GM18508 (cell line): Measurements from ENCODE around the gene RGPD8.
"Not testable (repeated sequence)": the region's sequence is repeated elsewhere in the genome, so short reads cannot be mapped to it uniquely, and the experiment has no call there.

Experiments
- ATAC-seq: cut with Tn5 transposase; IDR thresholded peaks from one replicate; pipeline ENCODE4 v1.9.1; 2021; ENCODE audit warnings: moderate number of reproducible peaks; ENCODE audit not compliant: insufficient read depth, unreplicated experiment

Gene RGPD8

DNA sequence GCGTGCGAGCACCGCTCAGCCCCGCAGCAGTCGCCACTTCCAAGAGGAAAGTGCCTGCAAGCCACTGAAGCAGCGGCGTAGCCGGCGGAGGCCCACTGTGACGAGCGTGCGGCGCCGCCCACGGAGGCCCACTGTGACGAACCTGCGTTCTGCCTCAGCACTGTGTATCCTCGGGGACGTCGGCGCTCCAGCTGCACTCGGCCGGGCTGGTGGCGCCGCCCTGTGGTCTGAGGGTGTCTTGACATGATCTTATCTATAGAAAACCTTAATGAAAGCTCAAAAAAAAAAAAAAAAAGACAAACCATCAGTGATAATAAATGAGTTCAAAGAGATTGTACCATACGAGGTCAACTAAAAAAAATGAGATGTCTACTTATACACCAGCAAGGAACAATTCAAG lies at the start of gene RGPD8:
RGPD8 (minus strand) TSS at position 166 of the 400 bp plus-strand sequence. CDS start 192 bp downstream, outside the sequence.
- peak; percentile 81 for ATAC-seq

DNA sequence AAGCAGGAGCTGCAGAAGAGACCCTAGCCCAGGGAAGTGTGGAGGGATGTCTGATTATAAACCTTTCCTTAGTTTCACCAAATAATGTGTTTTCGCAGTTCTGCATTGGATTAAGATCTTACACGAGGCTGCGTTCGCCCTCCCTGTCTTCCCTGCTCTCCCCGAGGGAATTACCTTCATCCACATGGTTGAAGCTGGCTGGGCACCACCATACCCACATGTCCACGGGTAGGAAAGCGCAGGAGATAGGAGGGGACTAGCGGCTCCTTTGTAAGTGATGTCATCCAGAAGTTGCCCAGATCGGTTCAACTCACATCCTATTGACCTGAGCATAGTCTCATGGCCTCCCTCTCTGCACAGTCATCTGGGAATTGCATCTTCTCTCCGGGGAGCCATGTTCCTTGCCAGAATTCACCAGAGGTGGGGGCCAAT lies 49.6 kb upstream of the RGPD8 start:
- no peak for ATAC-seq

DNA sequence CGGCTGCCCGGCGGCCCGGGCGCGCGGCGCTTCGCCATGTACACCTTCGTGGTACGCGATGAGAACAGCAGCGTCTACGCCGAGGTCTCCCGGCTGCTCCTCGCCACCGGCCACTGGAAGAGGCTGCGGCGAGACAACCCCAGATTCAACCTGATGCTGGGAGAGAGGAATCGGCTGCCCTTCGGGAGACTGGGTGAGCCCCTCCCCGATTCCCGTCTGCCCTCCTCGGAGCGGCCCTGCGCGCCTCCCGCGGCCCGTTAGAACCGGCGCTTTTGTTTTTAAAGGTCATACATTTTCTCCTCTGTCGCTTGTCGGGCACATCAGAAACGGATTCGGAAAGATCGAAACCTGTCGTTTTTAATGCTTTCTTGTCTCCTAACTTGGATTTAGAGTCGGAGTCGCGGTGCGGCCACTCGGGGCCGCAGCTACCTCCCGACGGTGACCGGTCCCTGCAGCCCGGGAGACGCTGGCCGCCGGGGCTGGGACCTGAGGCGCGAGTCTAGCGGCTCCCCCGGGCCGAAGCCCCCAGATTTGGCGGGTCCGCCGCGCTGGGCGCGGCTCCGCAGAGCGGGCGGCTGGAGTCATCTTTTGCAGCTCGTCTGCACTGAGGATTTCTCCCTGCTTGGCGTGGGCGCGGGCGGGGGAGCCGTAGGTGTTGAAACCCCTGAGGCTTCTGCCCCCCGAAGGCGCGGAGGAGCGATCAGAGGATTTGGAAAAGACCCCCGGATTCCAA lies 49.0 kb upstream of the RGPD8 start:
- no peak for ATAC-seq

GRCh38 chr2:112481528-112482233 lies 48.2 kb upstream of the RGPD8 start, which contains the start of gene TTL:
TSS of gene TTL (plus strand) at chr2:112482156. CDS start at chr2:112482345, 189 bp downstream.
- ATAC-seq = no peak

- no peak for ATAC-seq
These were observed 47.6 kb upstream of the RGPD8 start for GRCh38 chr2:112481050-112481527.

GRCh38 chr2:112480530-112481049 lies 47.1 kb upstream of the RGPD8 start:
- no peak for ATAC-seq

DNA sequence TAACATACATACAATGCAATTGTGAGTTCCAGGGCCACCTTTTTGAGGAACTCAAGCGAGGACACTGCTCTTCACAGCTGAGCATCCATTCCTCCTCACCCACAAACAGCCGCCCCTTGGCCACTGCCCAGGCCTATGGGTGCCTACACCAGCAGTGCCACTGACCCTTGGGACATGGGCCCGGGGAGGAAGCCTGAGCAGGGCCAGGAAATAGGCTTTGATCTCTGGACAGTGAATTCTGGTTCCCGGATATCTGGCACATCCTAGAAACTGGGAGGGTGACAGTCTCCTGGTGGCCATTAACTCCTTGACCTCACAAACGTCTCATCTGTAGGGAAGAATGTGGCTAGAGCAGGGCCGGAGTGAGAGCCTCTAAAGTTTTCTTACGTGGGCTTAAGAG lies 43.0 kb upstream of the RGPD8 start:
- ATAC-seq = no peak

DNA sequence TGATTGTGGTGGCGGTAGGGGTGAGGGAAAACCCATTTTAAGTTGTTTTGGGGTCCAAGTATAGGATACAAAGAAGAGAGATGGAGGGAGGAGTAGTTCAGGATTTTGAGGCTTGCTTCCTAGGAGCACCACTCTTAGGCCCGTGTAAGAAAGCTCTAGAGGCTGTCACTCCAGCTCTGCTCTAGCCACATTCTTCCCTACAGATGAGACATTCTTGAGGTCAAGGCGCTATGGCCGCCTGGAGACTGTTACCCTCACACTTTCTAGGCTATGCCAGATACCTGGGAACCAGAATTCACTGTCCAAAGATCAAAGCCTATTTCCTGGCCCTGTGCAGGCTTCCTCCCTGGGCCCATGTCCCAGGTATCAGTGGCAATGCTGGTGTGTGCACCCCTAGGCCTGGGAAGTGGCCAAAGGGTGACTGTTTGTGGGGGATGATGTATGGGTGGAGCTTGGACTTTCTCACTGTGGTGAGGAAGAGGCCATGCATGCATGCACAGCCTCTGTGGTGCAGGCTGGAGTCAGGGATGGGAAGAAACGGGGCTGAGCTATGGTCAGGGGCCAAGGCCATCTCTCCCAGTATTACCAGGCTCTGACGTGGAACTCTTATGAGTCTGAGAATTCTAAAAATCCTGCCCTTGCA lies 41.5 kb upstream of the RGPD8 start:
- no peak for ATAC-seq

DNA sequence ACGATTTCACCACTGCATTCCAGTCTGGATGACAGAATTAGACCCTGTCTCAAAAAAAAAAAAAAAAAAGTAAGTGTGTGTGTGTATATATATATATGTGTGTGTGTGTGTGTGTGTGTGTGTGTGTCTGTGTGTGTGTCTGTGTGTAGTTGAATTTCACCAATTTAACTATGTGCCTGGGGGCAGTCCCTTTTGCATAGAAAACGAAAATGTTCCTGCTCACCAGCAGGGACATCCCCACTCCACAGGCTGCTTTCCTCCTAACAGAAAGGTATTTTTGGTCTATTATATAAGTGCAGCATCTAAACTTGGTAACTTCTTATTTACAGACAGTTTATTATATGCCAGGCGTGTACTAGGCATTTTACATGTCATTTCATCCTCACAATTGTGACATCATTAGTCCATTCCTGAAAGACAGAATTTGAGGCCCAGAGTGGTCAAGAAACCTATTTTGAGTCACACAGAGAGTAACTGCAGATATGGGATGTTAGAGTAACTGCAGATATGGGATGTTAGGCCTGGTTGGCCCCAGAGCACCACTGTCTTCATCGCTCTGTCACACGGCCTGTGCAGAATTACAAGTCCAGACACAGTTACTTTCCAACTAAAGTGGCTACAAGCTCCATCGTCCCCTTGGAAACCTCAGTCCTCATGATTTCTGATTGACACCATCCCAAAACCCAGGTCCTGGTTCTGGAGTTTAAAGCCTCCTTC lies 39.3 kb upstream of the RGPD8 start:
- ATAC-seq = no peak

DNA sequence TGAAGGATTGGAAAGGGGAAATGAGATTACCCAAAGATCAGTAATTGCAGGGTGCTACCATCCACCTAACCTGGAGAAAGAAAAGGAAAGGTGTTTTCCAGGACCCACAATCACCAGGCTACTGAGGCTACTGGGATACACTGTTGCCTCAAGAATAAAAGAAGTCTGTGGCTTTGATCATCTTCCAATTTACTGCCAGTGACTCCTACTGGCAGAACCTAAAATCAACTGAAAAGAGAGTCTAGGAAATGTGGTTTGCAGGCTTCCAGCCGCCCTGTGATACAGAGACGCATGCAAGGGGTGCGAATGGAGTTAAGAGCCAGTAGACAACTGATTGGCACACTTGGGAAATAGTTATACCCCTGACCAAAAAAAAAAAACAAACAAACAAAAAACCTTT lies 31.9 kb upstream of the RGPD8 start:
- ATAC-seq = no peak

DNA sequence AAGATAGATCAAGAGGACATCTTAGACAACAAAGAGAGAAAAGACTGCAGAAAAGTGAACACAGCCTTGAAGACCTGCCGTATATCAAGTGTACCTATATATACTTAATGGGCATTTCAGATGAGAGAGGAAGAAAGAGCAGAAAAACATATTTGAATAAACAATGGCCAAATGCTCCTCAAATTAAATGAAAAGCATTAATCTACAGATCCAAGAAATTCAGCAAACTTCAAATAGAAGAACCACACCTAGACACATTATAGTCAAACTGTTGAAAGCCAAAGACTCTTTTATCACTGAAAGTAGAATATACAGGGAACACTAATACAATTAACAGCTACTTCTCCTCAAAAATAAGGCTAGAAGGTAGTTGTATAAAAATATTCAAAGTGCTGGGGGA lies 29.8 kb upstream of the RGPD8 start:
- ATAC-seq = no peak

DNA sequence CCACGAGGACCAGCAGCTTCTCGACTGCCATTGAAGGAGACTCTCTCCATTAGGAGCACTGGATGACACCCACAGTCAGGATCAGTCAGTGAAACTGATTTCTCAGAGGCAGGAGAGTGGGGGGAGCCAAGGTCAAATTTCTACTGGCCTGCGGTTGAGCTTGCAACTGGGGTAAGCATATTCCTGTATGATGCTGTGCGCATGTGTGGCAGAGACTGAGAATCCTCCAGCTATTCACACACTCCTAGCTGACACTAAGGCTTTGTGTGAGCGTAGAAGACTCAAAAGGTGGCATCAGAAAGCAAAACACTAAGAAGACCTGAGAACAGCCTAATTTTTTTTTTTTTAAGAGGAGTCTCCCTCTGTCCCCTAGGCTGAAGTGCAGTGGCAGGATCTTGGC lies 28.7 kb upstream of the RGPD8 start:
- no peak for ATAC-seq

GRCh38 chr2:112459372-112459771 lies 25.9 kb upstream of the RGPD8 start:
- no peak for ATAC-seq

- ATAC-seq = no peak
These were observed 21.1 kb upstream of the RGPD8 start for GRCh38 chr2:112454586-112454985.

DNA sequence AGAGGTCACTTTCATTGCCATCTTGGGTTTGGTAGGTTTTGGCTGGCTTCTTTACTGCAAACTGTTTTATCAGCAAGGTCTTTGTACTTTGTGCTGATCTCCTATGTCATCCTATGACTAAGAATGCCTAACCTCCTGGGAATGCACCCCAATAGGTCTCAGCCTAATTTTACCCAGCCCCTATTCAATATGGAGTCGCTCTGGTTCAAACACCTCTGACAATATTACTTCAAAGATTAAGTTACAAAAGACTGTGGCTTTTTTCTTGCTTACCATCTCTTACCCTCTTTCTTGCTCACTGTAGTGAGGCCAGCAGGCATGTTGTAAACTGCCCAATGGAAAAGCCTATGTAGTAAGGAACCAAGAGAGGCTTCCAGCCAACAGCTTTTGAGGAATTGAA lies 17.9 kb upstream of the RGPD8 start:
- no peak for ATAC-seq

- no peak for ATAC-seq
These were observed 16.4 kb upstream of the RGPD8 start for GRCh38 chr2:112449854-112450253.

- not testable (repeated sequence) for ATAC-seq
These were observed 10.8 kb upstream of the RGPD8 start for GRCh38 chr2:112444256-112444655.

DNA sequence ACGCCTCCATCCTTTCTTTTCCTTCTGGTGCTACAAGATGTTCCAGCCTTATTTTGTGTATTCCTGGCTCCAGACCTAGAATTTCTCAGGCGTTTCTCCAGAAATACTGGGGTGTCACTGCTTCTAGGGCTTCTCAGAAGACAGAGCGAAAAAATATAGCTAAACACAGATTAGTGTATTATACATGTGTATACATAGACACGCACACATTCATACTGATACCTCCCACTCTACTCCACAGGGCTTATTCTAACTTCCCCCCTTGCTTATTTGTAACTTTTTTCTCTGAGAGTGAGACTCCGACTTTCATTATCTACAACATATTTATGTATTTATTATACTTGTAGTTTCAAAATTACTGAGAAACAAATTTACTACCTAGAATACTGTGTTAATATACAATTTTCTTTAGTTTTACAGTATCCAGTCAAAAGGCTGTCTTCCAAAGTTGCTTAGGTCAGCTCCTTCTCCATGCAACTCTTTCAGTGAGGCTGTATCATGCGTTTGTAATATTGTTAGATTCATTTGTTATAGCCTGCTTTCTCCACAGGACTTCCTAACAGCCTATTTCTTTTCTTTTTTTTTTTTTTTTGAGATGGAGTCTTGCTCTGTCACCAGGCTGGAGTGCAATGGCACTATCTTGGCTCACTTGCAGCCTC lies 5.3 kb upstream of the RGPD8 start:
- not testable (repeated sequence) for ATAC-seq

- not testable (repeated sequence) for ATAC-seq
These were observed 4.0 kb upstream of the RGPD8 start for GRCh38 chr2:112437405-112437831.

DNA sequence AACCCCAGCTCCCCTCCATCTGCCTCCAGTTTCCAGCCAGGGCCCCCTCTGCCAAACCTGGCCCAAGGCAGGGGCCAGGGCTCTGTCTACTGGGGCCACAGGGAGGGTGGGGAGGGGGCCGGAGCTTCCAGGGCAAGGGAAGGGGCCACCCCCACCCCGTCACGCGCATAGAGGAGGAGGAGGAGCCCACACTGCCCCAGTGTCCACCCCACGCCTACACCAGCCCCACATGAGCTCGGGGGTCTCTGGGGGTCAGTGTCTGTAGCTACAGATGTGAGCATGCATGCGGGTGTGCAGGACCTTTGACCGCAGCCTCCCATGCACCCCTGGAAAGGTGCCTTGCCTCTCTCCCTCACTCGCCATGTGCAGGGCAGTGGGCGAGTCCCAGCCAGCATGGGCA lies 3.5 kb upstream of the RGPD8 start:
- ATAC-seq = not testable (repeated sequence)
